T-helper 1 cell treated with Interleukin-12 subunit alpha and Interleukin-12 subunit beta and Interleukin-4 antibody, amounts not matched to agents 30 μg/mL and 1 μg/mL, for 36 hours (primary cell): ENCODE data around the gene ITPK1.

Source experiments
- H3K27ac Mint-ChIP-seq: one replicate; pipeline ENCODE4 v1.8.0; 2021; ENCODE audit warnings: mild to moderate bottlenecking, mixed read lengths
- H3K27me3 Mint-ChIP-seq: one replicate; pipeline ENCODE4 v1.8.0; 2021; ENCODE audit warnings: low read depth, mixed read lengths
- H3K36me3 Mint-ChIP-seq: one replicate; pipeline ENCODE4 v1.8.0; 2021; ENCODE audit warnings: low read depth, mixed read lengths
- H3K4me1 Mint-ChIP-seq: one replicate; pipeline ENCODE4 v1.8.0; 2021; ENCODE audit warnings: low read depth, mixed read lengths
- H3K4me3 Mint-ChIP-seq: one replicate; pipeline ENCODE4 v1.8.0; 2021; ENCODE audit warnings: mild to moderate bottlenecking, moderate library complexity, mixed read lengths
- H3K9me3 Mint-ChIP-seq: one replicate; pipeline ENCODE4 v1.8.0; 2021; ENCODE audit warnings: mixed read lengths

The ITPK1 gene

GRCh38 chr14:93023039-93023438, 92.7 kb downstream of the ITPK1 start:
- Mint-ChIP-seq H3K27me3 (no peaks in the 10 kb centered on the region), H3K9me3 (no peaks in the 10 kb centered on the region), H3K4me1 (peaks cover 7% of the 10 kb centered on the region), H3K36me3 (peaks cover 3% of the 10 kb centered on the region), H3K4me3 (no peak overlapping the region), H3K27ac (no peak overlapping the region)

- H3K36me3 Mint-ChIP-seq = peaks cover 3% of the 10 kb centered on the region
- no peaks in the 10 kb centered on the region for H3K9me3 Mint-ChIP-seq
- H3K4me1 Mint-ChIP-seq = peaks cover 2% of the 10 kb centered on the region
- no peaks in the 10 kb centered on the region for H3K27me3 Mint-ChIP-seq
- no peak overlapping the region for H3K27ac Mint-ChIP-seq
- H3K4me3 Mint-ChIP-seq = no peak overlapping the region
Observed at GRCh38 chr14:93019970-93020369, 95.8 kb downstream of the ITPK1 start.

- H3K27ac Mint-ChIP-seq = no peak overlapping the region
- H3K4me3 Mint-ChIP-seq = no peak overlapping the region
- H3K9me3 Mint-ChIP-seq = no peaks in the 10 kb centered on the region
- peaks cover 3% of the 10 kb centered on the region for H3K36me3 Mint-ChIP-seq
- H3K4me1 Mint-ChIP-seq = peaks cover 2% of the 10 kb centered on the region
- H3K27me3 Mint-ChIP-seq = no peaks in the 10 kb centered on the region
Observed at GRCh38 chr14:93019367-93019843, 96.3 kb downstream of the ITPK1 start.

- Mint-ChIP-seq H3K9me3 (no peaks in the 10 kb centered on the region), H3K4me1 (peaks cover 8% of the 10 kb centered on the region), H3K4me3 (no peak overlapping the region), H3K27me3 (no peaks in the 10 kb centered on the region), H3K36me3 (peaks cover 3% of the 10 kb centered on the region), H3K27ac (no peak overlapping the region)
Observed at GRCh38 chr14:93018366-93018765, 97.4 kb downstream of the ITPK1 start.

- Mint-ChIP-seq H3K27ac (no peak overlapping the region), H3K4me1 (peaks cover 11% of the 10 kb centered on the region)
Observed at GRCh38 chr14:93017898-93018297, 97.8 kb downstream of the ITPK1 start.

GRCh38 chr14:93017301-93017797, 98.4 kb downstream of the ITPK1 start:
- Mint-ChIP-seq H3K27ac (no peak overlapping the region), H3K36me3 (peaks cover 3% of the 10 kb centered on the region), H3K9me3 (no peaks in the 10 kb centered on the region), H3K4me3 (no peak overlapping the region), H3K4me1 (peaks cover 11% of the 10 kb centered on the region), H3K27me3 (no peaks in the 10 kb centered on the region)

More at GRCh38 chr14:93017898-93018297, 97.8 kb downstream of the ITPK1 start:
- peaks cover 3% of the 10 kb centered on the region for H3K36me3 Mint-ChIP-seq
- H3K27me3 Mint-ChIP-seq = no peaks in the 10 kb centered on the region
- no peak overlapping the region for H3K4me3 Mint-ChIP-seq
- H3K9me3 Mint-ChIP-seq = no peaks in the 10 kb centered on the region

- H3K4me1 Mint-ChIP-seq = peaks cover 11% of the 10 kb centered on the region
- no peak overlapping the region for H3K4me3 Mint-ChIP-seq
- no peaks in the 10 kb centered on the region for H3K36me3 Mint-ChIP-seq
- H3K27me3 Mint-ChIP-seq = no peaks in the 10 kb centered on the region
- H3K9me3 Mint-ChIP-seq = no peaks in the 10 kb centered on the region
- H3K27ac Mint-ChIP-seq = no peak overlapping the region
Observed at GRCh38 chr14:93016275-93016845, 99.4 kb downstream of the ITPK1 start.

- H3K9me3 Mint-ChIP-seq = no peaks in the 10 kb centered on the region
- no peaks in the 10 kb centered on the region for H3K36me3 Mint-ChIP-seq
- no peak overlapping the region for H3K4me3 Mint-ChIP-seq
- H3K27me3 Mint-ChIP-seq = no peaks in the 10 kb centered on the region
- peaks cover 11% of the 10 kb centered on the region for H3K4me1 Mint-ChIP-seq
- no peak overlapping the region for H3K27ac Mint-ChIP-seq
Observed at GRCh38 chr14:93015505-93015904, 100.2 kb downstream of the ITPK1 start.

- H3K36me3 Mint-ChIP-seq = no peaks in the 10 kb centered on the region
- no peak overlapping the region for H3K4me3 Mint-ChIP-seq
- no peaks in the 10 kb centered on the region for H3K9me3 Mint-ChIP-seq
- H3K27ac Mint-ChIP-seq = no peak overlapping the region
- peaks cover 11% of the 10 kb centered on the region for H3K4me1 Mint-ChIP-seq
- H3K27me3 Mint-ChIP-seq = no peaks in the 10 kb centered on the region
Observed at GRCh38 chr14:93015064-93015463, 100.7 kb downstream of the ITPK1 start.

- Mint-ChIP-seq H3K27me3 (no peaks in the 10 kb centered on the region), H3K4me1 (peaks cover 11% of the 10 kb centered on the region), H3K4me3 (no peak overlapping the region), H3K36me3 (no peaks in the 10 kb centered on the region), H3K27ac (no peak overlapping the region), H3K9me3 (no peaks in the 10 kb centered on the region)
Observed at GRCh38 chr14:93014058-93015023, 101.4 kb downstream of the ITPK1 start.

- peak overlapping the region; percentile 32 for H3K27ac Mint-ChIP-seq
- peaks cover 11% of the 10 kb centered on the region for H3K4me1 Mint-ChIP-seq
- no peaks in the 10 kb centered on the region for H3K27me3 Mint-ChIP-seq
- H3K9me3 Mint-ChIP-seq = no peaks in the 10 kb centered on the region
- H3K36me3 Mint-ChIP-seq = no peaks in the 10 kb centered on the region
- no peak overlapping the region for H3K4me3 Mint-ChIP-seq
Observed at GRCh38 chr14:93012951-93013719, 102.6 kb downstream of the ITPK1 start.

- no peak overlapping the region for H3K27ac Mint-ChIP-seq
Observed at GRCh38 chr14:93012506-93012905, 103.2 kb downstream of the ITPK1 start.

GRCh38 chr14:93011650-93012325, 103.9 kb downstream of the ITPK1 start:
- Mint-ChIP-seq H3K36me3 (no peaks in the 10 kb centered on the region), H3K27ac (no peak overlapping the region), H3K27me3 (no peaks in the 10 kb centered on the region), H3K4me1 (peaks cover 11% of the 10 kb centered on the region), H3K4me3 (no peak overlapping the region), H3K9me3 (no peaks in the 10 kb centered on the region)

More at GRCh38 chr14:93012506-93012905, 103.2 kb downstream of the ITPK1 start:
- Mint-ChIP-seq H3K9me3 (no peaks in the 10 kb centered on the region), H3K4me3 (no peak overlapping the region), H3K4me1 (peaks cover 11% of the 10 kb centered on the region), H3K36me3 (no peaks in the 10 kb centered on the region), H3K27me3 (no peaks in the 10 kb centered on the region)

- no peak overlapping the region for H3K4me3 Mint-ChIP-seq
- no peak overlapping the region for H3K27ac Mint-ChIP-seq
- no peaks in the 10 kb centered on the region for H3K9me3 Mint-ChIP-seq
- H3K27me3 Mint-ChIP-seq = no peaks in the 10 kb centered on the region
- H3K36me3 Mint-ChIP-seq = no peaks in the 10 kb centered on the region
- peaks cover 11% of the 10 kb centered on the region for H3K4me1 Mint-ChIP-seq
Observed at GRCh38 chr14:93011141-93011529, 104.6 kb downstream of the ITPK1 start.
